Stimulated activated naive CD8-positive, alpha-beta T cell treated with anti-CD3 and anti-CD28 coated beads, Interleukin-15, Interleukin-2, amounts not matched to agents 100 U/mL and 50 U/mL, for 24 hours (primary cell): Measurements from ENCODE around the gene PAM16.

ENCODE experiments used
- ATAC-seq: fragments of 150-1000 bp; cut with Tn5 transposase; one replicate; pipeline ENCODE4 v1.10.0; 2021
- DNase-seq: peaks from one replicate; pipeline ENCODE4 v3.0.0; 2021

PAM16 gene

GRCh38 chr16:4383591-4384444, 32.7 kb upstream of the PAM16 start:
- DNase-seq = no peak
- no peak for ATAC-seq

DNA sequence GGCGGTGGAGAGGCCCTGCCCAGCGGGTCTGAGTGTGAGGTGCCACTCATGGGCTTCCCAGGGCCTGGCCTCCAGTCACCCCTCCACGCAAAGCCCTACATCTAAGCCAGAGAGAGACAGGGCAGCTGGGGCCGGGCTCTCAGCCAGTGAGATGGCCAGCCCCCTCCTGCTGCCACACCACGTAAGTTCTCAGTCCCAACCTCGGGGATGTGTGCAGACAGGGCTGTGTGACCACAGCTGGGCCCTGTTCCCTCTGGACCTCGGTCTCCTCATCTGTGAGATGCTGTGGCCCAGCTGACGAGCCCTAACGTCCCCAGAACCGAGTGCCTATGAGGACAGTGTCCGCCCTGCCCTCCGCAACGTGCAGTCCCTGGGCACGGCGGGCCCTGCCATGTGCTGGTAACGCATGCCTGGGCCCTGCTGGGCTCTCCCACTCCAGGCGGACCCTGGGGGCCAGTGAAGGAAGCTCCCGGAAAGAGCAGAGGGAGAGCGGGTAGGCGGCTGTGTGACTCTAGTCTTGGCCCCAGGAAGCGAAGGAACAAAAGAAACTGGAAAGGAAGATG, 31.8 kb upstream of the PAM16 start:
- DNase-seq (no peak), ATAC-seq (no peak)

DNA sequence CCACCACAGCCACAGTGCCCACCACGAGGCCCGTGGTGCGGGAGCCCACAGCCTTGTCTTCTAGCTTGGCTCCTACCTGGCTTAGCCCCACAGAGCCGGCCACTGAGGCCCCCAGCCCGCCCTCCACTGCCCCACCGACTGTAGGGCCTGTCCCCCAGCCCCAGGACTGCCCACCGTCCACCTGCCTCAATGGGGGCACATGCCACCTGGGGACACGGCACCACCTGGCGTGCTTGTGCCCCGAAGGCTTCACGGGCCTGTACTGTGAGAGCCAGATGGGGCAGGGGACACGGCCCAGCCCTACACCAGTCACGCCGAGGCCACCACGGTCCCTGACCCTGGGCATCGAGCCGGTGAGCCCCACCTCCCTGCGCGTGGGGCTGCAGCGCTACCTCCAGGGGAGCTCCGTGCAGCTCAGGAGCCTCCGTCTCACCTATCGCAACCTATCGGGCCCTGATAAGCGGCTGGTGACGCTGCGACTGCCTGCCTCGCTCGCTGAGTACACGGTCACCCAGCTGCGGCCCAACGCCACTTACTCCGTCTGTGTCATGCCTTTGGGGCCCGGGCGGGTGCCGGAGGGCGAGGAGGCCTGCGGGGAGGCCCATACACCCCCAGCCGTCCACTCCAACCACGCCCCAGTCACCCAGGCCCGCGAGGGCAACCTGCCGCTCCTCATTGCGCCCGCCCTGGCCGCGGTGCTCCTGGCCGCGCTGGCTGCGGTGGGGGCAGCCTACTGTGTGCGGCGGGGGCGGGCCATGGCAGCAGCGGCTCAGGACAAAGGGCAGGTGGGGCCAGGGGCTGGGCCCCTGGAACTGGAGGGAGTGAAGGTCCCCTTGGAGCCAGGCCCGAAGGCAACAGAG, 31.0 kb upstream of the PAM16 start:
- no peak for DNase-seq
- ATAC-seq = no peak

- DNase-seq = no peak
- no peak for ATAC-seq
Observed at GRCh38 chr16:4381072-4381934, 30.2 kb upstream of the PAM16 start.

- ATAC-seq (no peak), DNase-seq (no peak)
Observed at GRCh38 chr16:4380119-4381063, 29.3 kb upstream of the PAM16 start.

DNA sequence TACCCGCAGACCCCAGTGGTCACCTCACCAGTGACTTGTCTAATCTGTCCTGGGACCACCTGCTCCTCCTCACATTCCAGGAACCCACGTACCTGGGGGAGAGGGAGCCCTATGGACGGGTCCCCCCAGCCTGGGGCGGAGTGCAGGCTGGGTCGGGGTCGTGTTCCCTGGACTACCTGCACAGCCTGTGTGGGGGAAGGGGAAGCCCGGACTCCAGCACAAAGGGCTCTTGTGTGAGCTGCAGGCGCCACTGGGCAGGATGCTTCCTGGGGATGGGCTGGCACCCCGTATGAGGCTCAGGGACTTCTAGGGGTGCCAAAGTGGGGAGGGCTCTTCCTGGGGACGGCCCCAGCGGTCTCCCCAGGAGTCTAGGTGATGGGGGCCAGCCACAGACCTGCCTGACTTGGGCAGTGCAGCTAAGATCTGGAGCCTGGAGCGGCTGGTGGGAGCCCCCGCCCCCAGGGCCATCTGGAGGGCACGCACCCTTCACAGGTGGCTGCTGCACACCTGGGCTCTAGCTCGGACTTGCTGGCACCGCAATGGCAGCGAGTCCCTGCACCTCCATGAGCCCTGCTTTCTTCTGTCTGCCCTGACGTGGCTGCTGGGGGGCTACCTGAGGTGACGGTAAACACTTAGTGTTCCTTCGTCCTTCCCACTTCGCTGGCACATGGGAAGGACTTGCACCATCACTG, 28.0 kb upstream of the PAM16 start:
- DNase-seq = no peak
- no peak for ATAC-seq

- DNase-seq = no peak
- no peak for ATAC-seq
Observed at GRCh38 chr16:4378161-4378666, 27.1 kb upstream of the PAM16 start.

DNA sequence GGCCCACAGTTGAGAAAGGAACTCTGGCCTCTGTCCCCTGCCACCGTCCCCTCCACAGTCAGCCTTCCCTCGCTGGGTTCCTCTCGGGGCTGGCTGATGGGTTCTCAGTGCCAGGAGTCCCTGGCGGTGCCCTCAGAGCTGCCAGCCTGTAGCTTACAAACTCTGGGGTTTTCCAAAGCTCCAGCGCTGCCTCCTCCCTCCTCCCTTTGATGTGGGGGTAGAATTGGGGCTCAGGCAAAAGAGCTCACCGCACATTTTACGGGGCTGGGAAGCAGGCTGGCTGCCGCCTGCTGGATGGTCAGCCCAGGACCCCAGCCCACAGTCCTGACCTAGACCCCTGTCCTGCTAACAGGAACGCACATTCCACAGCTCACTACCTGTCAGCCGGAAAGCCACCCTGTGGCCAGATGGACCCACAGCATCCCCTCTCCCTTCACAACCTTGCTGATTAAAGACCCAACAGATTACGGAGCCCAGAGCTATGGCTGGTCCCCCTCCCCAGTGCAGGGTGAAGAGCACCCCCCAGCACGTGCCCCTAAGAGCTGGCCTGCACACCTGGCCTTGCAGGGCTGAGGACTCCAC, 26.5 kb upstream of the PAM16 start:
- DNase-seq = no peak
- no peak for ATAC-seq

DNA sequence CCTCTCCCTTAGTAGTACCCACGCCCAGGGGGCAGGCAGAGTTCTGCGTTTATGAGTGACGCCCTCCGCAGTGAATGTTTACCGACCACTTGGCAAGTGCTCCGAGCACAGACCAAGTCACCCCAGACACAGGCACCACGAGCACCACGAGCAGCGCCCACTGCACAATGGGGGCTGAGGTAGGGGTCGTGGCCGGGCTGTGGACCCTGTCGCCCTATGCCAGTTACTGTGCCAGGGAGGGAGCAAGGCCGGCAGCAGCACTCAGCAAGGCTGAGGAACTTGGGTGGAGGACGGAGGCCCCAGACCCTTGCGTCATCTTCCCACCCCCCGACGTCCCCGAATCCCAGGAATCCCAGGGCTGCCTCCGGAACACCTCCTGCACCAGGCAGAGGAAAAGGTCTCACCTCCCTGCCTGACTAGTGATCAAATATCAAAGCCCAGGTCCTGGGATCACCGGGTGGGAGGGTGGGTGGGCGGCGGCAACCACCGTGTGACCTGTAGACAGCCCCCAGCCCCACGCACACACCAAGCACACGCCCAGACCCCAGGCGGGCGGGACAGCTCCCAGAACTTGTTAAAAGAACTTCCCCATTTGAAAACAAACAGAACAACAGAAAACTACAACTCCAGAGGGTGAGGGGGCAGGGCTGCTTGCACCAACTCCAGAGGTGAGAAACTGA, 25.9 kb upstream of the PAM16 start:
- DNase-seq (no peak), ATAC-seq (no peak)

GRCh38 chr16:4376126-4376892, 25.2 kb upstream of the PAM16 start:
- DNase-seq (no peak), ATAC-seq (no peak)

DNA sequence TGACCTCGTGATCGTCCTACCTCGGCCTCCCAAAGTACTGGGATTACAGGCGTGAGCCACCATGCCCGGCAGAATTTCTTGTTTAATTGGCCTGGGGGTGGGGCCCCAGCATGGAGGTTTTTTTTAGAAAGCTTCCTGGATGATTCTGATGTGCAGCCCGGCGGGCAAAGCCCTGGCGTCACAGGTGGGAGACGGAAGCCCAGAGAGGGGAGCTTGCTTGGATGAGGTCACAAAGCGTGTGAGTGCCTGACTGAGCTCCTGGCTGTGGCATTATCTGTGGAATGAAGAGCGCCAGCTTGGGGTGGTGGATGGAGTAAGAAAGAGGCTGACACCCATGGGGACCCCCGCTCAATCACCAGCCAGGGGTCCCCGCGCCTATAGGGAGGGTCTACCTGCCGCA, 24.6 kb upstream of the PAM16 start:
- no peak for DNase-seq

GRCh38 chr16:4373909-4374742, 23.0 kb upstream of the PAM16 start:
- ATAC-seq = no peak
- no peak for DNase-seq

More for the DNA sequence above, 24.6 kb upstream of the PAM16 start:
- no peak for ATAC-seq

GRCh38 chr16:4373356-4373908, 22.3 kb upstream of the PAM16 start:
- DNase-seq (no peak), ATAC-seq (no peak)

DNA sequence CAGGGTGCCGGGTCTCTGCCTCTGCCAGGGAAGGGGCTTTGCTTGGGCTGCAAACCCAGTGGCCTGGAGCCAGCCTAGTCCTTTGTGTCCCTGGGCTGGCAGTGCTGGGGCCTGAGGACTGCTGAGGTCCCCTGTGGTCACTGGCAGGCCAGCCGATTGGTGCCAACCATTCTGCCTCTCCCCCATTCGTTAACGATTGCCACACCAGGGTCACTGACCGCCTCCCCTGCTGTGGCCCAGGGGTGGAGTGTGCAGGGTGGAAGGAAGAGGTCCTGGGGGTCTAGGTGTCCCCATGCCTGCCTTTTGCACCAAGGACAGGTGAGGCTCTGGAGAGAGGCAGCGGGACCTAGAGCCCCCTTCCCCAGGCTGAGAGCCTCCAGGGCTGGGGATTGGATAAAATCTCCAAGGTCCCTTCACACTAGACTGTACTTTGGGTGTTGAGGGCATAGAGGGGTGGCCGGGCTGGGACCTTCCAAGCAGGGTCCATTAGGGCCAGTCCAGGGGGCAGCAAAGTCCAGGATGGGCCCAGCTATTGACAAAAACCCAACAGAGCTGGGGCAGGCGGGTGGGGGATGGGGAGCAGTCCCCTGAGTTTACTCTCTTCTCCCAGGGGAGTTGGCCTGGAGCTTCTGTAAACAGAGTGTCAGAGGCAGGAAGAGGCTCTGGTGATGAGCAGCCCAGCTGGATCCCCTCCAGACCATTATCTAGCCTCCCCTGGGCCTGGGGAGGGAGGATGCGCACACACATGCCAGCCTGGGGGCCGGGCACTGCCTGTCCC, 21.6 kb upstream of the PAM16 start:
- ATAC-seq = no peak
- no peak for DNase-seq

DNA sequence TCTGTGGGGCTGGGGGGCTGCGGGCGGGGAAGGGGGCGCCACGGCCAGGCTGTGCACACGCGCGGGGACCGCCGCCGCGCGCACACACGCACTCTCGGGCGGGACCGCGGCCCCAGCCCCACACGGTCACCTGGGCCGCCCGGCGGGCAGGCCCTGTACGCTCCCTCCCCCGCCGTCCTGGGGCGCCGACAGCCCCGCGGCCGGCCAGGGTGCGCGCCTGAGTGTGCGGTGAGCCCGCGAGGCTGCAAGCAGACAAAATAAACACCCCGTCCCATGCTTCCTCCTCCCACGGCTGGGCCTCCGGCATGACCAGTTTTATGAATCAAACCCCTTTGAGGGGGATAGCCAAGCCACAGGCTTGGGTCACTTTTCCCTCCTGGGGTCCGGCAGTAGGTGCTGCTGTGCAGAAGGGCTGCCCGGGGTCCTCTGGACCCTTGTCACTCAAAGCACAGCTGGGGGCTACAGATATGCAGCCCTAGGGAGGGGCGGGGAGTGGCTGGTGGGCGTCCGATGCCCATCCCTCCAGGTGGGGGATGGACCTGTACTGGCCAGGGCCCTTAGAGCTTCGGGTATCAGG, 21.0 kb upstream of the PAM16 start:
- DNase-seq (peak; percentile 39), ATAC-seq (peak; percentile 50)
